ENCODE data around the gene KIAA1671. TPM values are rescaled to one million over a fixed set of nuclear protein-coding genes. Genes with fewer than 3 reads are reported as not detected.

Gene KIAA1671
- total RNA-seq, 4 donors from 2014 or later: 14.2 to 34.2 (median 22.6) TPM

- Histone ChIP-seq H3K9me3 (peaks cover 0 to 7% (median 3%) of the 10 kb centered on the region in 4 donors), H3K4me1 (no peaks in the 10 kb centered on the region), H3K27ac (replicated peaks in 1 of 4) (no peak overlapping the region), H3K36me3 (no peaks in the 10 kb centered on the region), H3K27me3 (no peaks in the 10 kb centered on the region), H3K4me3 (no peak overlapping the region)
- intact Hi-C loops (cut with DNase I): no loop called here
- TF ChIP-seq EP300 (IDR thresholded peaks at IDR 0.05): no peak
- no peak for TF ChIP-seq CTCF (IDR thresholded peaks at IDR 0.05)
- no peak for TF ChIP-seq POLR2AphosphoS5 (IDR thresholded peaks at IDR 0.05)
- no peak for TF ChIP-seq POLR2A (IDR thresholded peaks at IDR 0.05; ENCODE audit: low read depth)
- WGBS: 25% methylated on average over 1 of the region's 3 CpGs
- DNase-seq (ENCODE audit: extremely low spot score): no peak
These were observed 259.8 kb downstream of the KIAA1671 start for GRCh38 chr22:25212337-25212736.

- no peaks in the 10 kb centered on the region for H3K36me3 ChIP-seq
- no peak overlapping the region for H3K27ac ChIP-seq (replicated peaks in 1 of 4)
- intact Hi-C loops (cut with DNase I): no loop called here
- H3K4me3 ChIP-seq: no peak overlapping the region
- TF ChIP-seq CTCF (IDR thresholded peaks at IDR 0.05) (no peak), POLR2AphosphoS5 (IDR thresholded peaks at IDR 0.05) (no peak)
- peaks cover 0 to 7% (median 3%) of the 10 kb centered on the region in 4 donors for H3K9me3 ChIP-seq
- DNase-seq (ENCODE audit: extremely low spot score): no peak
- H3K4me1 ChIP-seq: no peaks in the 10 kb centered on the region
- peaks cover 0 to 5% (median 0%) of the 10 kb centered on the region in 4 donors for H3K27me3 ChIP-seq
- WGBS: 81% methylated on average over 3 of the region's 3 CpGs
These were observed 260.7 kb downstream of the KIAA1671 start for GRCh38 chr22:25213221-25213620.

GRCh38 chr22:25216230-25216629, 263.7 kb downstream of the KIAA1671 start:
- H3K36me3 ChIP-seq: no peaks in the 10 kb centered on the region
- TF ChIP-seq EP300 (IDR thresholded peaks at IDR 0.05) (no peak), POLR2A (IDR thresholded peaks at IDR 0.05; ENCODE audit: low read depth) (no peak), CTCF (IDR thresholded peaks at IDR 0.05) (no peak), POLR2AphosphoS5 (IDR thresholded peaks at IDR 0.05) (no peak)
- DNase-seq (ENCODE audit: extremely low spot score): no peak
- H3K4me3 ChIP-seq: no peak overlapping the region
- no peaks in the 10 kb centered on the region for H3K4me1 ChIP-seq
- WGBS: 61% methylated on average over 2 of the region's 2 CpGs
- intact Hi-C loops (cut with DNase I): no loop called here
- peaks cover 0 to 7% (median 3%) of the 10 kb centered on the region in 4 donors for H3K9me3 ChIP-seq
- H3K27me3 ChIP-seq: peaks cover 0 to 25% (median 0%) of the 10 kb centered on the region in 4 donors
- no peak overlapping the region for H3K27ac ChIP-seq (replicated peaks in 1 of 4)

GRCh38 chr22:25219211-25219689, 266.7 kb downstream of the KIAA1671 start, which contains the start of gene CRYBB2:
CRYBB2 (plus strand) TSS chr22:25219639; CDS start chr22:25221430, 1,791 bp downstream.
- no peak within 1 kb of the TSS for H3K4me3 ChIP-seq
- H3K9me3 ChIP-seq: no peaks in the 10 kb centered on the region
- WGBS: 90% methylated on average over 18 of the region's 19 CpGs
- H3K27ac ChIP-seq (replicated peaks in 1 of 4): no peak within 1 kb of the TSS
- intact Hi-C loops (cut with DNase I): no loop called here
- H3K27me3 ChIP-seq: peaks cover 0 to 40% (median 0%) of the 10 kb centered on the region in 4 donors
- TF ChIP-seq POLR2A (IDR thresholded peaks at IDR 0.05; ENCODE audit: low read depth): no peak
- no peaks in the 10 kb centered on the region for H3K36me3 ChIP-seq
- H3K4me1 ChIP-seq: no peaks in the 10 kb centered on the region
- DNase-seq (ENCODE audit: extremely low spot score): no peak

- H3K4me3 ChIP-seq: no peak overlapping the region
- intact Hi-C loops (cut with DNase I): no loop called here
- H3K36me3 ChIP-seq: no peaks in the 10 kb centered on the region
- DNase-seq (ENCODE audit: extremely low spot score): no peak
- no peaks in the 10 kb centered on the region for H3K4me1 ChIP-seq
- TF ChIP-seq POLR2AphosphoS5 (IDR thresholded peaks at IDR 0.05) (no peak), POLR2A (IDR thresholded peaks at IDR 0.05; ENCODE audit: low read depth) (no peak), EP300 (IDR thresholded peaks at IDR 0.05) (no peak), CTCF (IDR thresholded peaks at IDR 0.05) (no peak)
- WGBS: 63% methylated on average over 4 of the region's 4 CpGs
- H3K27me3 ChIP-seq: peaks cover 0 to 47% (median 0%) of the 10 kb centered on the region in 4 donors
- no peak overlapping the region for H3K27ac ChIP-seq (replicated peaks in 1 of 4)
- no peaks in the 10 kb centered on the region for H3K9me3 ChIP-seq
These were observed 267.5 kb downstream of the KIAA1671 start for GRCh38 chr22:25219948-25220442.

All from esophagus muscularis mucosa (tissue), 4 donors.